Hematopoietic multipotent progenitor cell treated with erythropoietin and hydrocortisone succinate and interleukin-3 and kit ligand, for 4 days (in vitro differentiated cells): ENCODE data around the gene LCAT.
"Not testable (repeated sequence)": the region's sequence is repeated elsewhere in the genome, so short reads cannot be mapped to it uniquely, and the experiment has no call there.

Experiments
- DNase-seq: peaks from one replicate; pipeline ENCODE4 v3.0.0-alpha.2; 2015

LCAT gene

GRCh38 chr16:67931712-67932461, 12.0 kb downstream of the LCAT start, which contains the start of gene CTRL:
Gene CTRL, minus strand, starts transcription at chr16:67931862. Its CDS starts 10 bp downstream, at chr16:67931852.
- DNase-seq = no peak

- no peak for DNase-seq
Measured at GRCh38 chr16:67930678-67931211, 13.2 kb downstream of the LCAT start.

DNA sequence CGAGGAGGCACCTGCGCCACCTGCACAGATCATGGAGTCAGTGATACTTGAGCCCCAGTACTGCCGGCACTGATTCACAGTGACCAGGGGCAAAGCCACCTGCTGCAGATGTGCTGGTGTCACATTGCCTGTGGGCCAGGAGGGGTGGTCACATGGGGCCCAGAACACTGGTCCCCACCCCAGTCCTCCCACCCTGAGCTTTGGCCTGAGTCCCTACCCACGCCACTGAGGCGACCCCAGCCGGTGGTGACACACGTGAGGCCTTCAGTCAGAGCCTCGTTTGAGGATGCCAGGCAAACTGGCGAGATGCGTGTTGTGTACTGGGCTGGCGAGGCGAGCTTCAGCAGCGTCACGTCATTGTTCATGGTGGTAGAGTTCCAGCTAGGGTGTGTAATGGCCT, 13.7 kb downstream of the LCAT start:
- DNase-seq = no peak

DNA sequence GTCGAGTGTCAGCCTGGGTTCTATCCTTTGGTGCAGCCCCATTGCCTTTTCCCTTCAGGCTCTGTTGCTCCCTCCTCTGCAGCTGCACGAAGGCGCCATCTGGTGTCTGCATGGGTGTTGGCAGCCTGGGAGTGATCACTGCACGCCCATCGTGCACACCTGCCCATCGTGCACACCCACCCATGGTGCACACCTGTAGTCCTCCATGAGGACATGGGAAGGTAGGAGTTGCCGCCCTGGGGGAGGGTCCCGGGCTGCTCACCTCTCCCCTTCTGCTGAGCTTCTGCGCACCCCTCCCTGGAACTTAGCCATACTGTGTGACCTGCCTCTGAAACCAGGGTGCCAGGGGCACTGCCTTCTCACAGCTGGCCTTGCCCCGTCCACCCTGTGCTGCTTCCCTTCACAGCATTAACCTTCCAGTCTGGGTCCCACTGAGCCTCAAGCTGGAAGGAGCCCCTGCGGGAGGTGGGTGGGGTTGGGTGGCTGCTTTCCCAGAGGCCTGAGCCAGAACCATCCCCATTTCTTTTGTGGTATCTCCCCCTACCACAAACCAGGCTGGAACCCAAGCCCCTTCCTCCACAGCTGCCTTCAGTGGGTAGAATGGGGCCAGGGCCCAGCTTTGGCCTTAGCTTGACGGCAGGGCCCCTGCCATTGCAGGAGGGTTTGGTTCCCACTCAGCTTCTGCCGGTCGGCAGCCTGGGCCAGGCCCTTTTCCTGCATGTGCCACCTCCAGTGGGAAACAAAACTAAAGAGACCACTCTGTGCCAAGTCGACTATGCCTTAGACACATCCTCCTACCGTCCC, 15.2 kb downstream of the LCAT start:
- DNase-seq = peak; percentile 86

DNA sequence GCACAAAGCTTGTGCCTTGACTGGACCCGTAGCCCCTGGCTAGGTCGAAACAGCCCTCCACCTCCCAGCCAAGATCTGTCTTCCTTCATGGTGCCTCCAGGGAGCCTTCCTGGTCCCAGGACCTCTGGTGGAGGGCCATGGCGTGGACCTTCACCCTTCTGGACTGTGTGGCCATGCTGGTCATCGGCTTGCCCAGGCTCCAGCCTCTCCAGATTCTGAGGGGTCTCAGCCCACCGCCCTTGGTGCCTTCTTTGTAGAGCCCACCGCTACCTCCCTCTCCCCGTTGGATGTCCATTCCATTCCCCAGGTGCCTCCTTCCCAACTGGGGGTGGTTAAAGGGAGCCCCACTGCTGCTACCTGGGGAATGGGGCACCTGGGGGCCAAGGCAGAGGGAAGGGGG, 15.8 kb downstream of the LCAT start:
- DNase-seq = no peak

DNA sequence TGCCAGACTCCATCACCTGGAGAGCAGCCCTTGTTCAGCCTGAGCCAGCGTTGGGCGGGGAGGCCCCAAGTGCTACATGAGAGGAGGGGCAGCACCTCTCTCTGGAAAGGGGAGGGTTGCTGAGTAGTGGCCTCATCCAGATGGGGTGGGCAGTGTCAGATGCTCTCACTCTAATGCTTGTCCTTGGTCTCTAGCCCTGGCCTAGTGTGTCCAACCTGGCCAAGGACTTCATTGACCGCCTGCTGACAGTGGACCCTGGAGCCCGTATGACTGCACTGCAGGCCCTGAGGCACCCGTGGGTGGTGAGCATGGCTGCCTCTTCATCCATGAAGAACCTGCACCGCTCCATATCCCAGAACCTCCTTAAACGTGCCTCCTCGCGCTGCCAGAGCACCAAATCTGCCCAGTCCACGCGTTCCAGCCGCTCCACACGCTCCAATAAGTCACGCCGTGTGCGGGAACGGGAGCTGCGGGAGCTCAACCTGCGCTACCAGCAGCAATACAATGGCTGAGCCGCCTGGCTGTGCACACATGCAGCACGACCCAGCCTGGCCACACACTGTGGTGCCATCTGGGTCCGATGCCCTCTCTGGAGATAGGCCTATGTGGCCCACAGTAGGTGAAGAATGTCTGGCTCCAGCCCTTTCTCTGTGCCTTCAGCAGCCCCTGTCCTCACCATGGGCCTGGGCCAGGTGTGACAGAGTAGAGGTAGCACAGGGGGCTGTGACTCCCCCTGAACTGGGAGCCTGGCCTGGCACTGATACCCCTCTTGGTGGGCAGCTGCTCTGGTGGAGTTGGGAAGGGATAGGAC, 16.6 kb downstream of the LCAT start:
- DNase-seq = no peak

- peak; percentile 29 for DNase-seq
Measured at GRCh38 chr16:67926181-67926750, 17.7 kb downstream of the LCAT start.

- no peak for DNase-seq
Measured at GRCh38 chr16:67924140-67924906, 19.6 kb downstream of the LCAT start.

DNA sequence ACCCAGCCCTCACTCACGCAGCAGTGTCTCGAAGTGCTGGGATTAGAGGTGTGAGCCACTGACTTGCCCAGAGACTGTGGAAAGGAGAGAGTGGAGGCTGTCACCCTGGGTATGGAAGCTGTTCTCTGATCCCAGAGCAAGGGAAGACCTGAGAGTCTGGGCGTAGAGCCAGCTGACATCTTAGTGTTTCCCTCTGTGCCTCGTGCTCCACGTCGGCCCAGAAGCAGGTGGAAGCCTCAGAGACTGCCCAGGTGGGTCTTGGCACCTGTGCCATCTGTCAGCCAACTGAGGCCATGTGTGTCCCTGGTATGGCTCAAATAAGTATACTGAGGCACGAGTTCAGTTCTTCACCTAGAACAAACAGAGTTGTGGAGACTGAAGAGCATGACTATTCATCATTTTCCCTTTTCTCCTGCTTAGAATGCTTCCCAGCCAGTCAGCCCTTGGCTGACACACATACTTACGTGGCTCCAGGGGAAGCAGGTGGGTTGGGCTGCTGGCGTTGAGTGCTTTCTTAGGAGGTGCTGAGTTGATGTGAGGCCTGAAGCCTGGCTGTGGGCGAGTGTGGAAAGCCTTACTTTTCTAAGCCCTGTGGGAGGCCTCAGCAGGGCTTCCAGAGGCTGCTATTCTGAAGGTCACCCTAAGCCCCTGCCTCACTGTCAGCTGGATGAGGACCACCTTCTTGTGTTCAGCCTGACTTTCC, 20.4 kb downstream of the LCAT start:
- DNase-seq = no peak

- DNase-seq = no peak
Measured at GRCh38 chr16:67922740-67923139, 21.2 kb downstream of the LCAT start.

DNA sequence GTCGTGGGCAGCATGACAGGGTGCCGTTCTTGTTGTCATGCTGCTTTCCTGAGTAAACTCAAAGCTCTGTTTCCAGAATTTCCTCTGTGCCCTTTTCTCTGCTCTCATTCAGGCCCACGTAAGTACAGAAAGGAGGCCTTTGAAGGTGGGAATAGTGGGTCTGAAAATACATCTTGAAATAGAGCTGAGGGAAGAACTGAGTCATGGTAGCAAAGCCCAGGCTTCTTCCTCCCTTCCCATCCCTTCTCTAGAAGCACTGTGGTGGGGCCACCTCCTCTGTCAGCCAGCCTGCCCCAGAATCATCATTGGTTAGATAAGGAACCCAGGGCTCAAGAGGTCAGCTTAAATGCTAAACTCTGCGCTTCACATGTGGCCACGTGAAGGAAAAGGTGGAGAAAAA, 21.7 kb downstream of the LCAT start:
- DNase-seq = no peak

DNA sequence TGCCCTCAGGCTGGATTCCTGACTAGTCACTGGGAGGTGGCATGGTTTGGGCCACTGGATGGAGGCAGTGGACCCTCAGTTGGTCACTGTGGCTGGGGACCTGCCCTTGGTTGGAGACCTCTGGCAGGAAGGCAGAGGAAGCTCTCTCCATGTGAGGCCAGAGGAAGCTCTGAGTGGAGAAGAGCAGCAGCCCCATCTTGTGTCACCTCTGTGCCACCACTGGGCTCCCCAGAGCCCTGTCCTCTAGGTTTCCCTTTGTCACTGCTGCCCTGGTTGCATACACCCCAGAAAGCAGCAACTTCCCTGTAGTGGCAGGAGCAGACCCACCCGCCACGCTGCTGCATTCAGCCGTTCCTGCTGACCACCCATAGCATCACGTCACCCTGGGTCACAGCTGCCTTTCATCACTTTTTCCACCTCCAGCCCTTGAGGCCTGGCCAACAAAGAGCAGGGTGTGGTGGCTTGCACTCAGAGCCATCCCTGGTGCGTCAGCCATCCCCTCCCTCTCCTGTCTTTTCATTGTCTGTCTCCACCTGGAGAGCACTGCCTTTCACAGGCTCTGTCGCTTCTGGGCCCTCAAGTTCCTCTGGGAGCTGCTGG, 24.2 kb downstream of the LCAT start:
- DNase-seq = peak; percentile 40

DNA sequence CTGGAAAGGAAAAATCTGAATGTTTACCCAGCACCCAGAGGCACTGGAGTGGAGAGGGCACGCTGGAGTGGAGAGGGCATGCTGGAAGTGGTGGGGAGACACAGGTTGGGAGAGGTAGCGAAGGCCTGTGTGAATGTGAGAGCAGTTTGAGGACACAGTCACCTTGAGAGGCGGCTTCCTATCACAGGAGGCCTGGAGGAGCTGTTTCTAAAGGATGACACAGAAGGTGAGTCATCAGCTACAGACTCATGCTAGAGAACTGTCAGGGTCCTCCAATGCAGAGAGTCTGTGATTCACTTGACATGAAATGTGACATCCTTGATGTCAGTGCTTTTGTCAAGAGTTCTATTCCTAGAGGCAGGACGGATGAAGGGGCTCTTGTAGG, 26.1 kb downstream of the LCAT start:
- DNase-seq = no peak

- DNase-seq = no peak
Measured at GRCh38 chr16:67917140-67917851, 26.6 kb downstream of the LCAT start.

GRCh38 chr16:67915831-67916723, 27.8 kb downstream of the LCAT start:
- no peak for DNase-seq

GRCh38 chr16:67915496-67915769, 28.5 kb downstream of the LCAT start:
- DNase-seq = not testable (repeated sequence)

DNA sequence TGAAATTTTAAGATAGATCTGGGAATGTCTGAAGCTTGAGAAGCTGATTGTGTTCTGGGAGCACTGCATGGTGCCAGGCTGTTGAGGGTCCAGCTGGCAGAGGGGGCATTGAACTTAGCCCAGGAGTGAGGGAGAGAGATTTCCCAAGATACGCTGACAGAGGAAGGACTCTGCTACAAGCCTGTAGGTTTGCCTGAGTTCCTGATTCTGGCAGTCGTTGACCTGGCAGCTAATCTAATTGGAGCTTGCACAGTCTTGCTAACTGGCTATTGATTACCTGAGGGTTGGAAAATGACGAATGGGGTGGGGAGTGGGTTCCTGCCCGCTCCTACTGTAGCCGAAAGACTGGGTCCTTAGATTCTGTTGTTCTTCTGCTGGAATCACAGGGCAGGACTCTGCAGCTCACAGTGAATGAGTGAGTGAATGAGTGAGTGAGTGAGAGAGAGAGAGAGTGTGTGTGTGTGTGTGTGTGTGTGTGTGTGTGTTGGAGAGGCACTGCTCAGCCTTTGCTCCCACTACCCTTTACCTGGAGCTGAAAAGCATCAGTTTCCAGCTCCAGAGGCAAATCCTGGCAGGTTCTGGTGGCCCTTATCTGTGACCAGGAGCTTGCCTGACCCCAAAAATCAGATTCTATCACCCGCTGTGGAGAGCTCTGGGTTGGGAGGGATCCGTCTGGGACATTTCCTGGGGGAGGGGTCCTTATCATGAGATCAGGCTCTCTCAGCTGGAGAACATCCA, 29.0 kb downstream of the LCAT start:
- no peak for DNase-seq

DNA sequence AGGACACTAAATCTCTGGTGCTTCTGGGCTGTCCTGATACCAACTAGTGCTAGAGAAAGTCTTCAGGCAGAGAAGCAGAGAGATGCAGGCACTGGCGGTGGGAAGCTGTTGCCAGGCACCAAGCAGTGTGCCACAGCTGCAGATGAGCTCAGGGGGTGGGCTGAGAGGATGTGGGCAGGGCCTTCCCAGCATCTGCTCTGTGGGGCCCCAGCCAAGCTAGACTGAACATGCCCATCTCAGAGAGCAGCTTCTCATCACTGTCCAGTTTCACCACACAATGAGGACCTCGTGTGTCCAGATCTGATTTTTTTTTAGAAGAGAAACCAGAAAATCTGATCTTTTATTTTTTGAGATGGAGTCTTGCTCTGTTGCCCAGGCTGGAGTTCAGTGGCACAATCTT, 33.8 kb downstream of the LCAT start:
- DNase-seq = no peak
